Mesendoderm (in vitro differentiated cells): ENCODE measurements around the gene IL17REL.

Source experiments
- DNase-seq: peaks from one replicate; pipeline ENCODE4 v3.0.0; 2013
- H2AK5ac ChIP-seq: 2 replicates; pipeline ENCODE4 v1.6.1; 2013; ENCODE audit warnings: low read length, inconsistent platforms
- H2BK120ac ChIP-seq: 2 replicates; pipeline ENCODE4 v1.6.1; 2013; ENCODE audit warnings: low read depth, mild to moderate bottlenecking, low read length, moderate library complexity, mixed read lengths
- H2BK15ac ChIP-seq: replicated peaks from 2 replicates; pipeline ENCODE4 v1.6.1; 2013; ENCODE audit warnings: low read depth, mild to moderate bottlenecking, moderate library complexity
- H2BK5ac ChIP-seq: 2 replicates; pipeline ENCODE4 v1.6.1; 2013; ENCODE audit warnings: low read length, inconsistent platforms
- H3K18ac ChIP-seq: 2 replicates; pipeline ENCODE4 v1.6.1; 2013; ENCODE audit warnings: mild to moderate bottlenecking, low read length, mixed read lengths
- H3K23ac ChIP-seq: one replicate; pipeline ENCODE4 v1.6.1; 2013; ENCODE audit warnings: low read length
- H3K27ac ChIP-seq: 2 replicates; pipeline ENCODE4 v1.5.1; 2013; ENCODE audit warnings: low read depth, mild to moderate bottlenecking, inconsistent platforms, low read length, moderate library complexity
- H3K27me3 ChIP-seq: 2 replicates; pipeline ENCODE4 v1.6.1; 2013; ENCODE audit warnings: low read length, control low read depth, mild to moderate bottlenecking, inconsistent platforms; ENCODE audit not compliant: insufficient read depth, poor library complexity
- H3K36me3 ChIP-seq: 2 replicates; pipeline ENCODE4 v1.6.1; 2013; ENCODE audit warnings: low read length, inconsistent platforms; ENCODE audit not compliant: control insufficient read depth, insufficient read depth
- H3K4ac ChIP-seq: one replicate; pipeline ENCODE4 v1.6.1; 2013; ENCODE audit warnings: low read depth, mild to moderate bottlenecking, low read length, moderate library complexity
- H3K4me1 ChIP-seq: 2 replicates; pipeline ENCODE4 v1.6.1; 2013; ENCODE audit warnings: low read depth, low read length, inconsistent platforms; ENCODE audit not compliant: control insufficient read depth
- H3K4me2 ChIP-seq: 2 replicates; pipeline ENCODE4 v1.6.1; 2013; ENCODE audit warnings: low read length
- H3K4me3 ChIP-seq: 2 replicates; pipeline ENCODE4 v1.5.1; 2013; ENCODE audit warnings: mild to moderate bottlenecking, low read length
- H3K56ac ChIP-seq: one replicate; pipeline ENCODE4 v1.6.1; 2013; ENCODE audit warnings: low read length
- H3K79me1 ChIP-seq: 2 replicates; pipeline ENCODE4 v1.6.1; 2013; ENCODE audit warnings: low read length, inconsistent platforms
- H3K79me2 ChIP-seq: 2 replicates; pipeline ENCODE4 v1.6.1; 2013; ENCODE audit warnings: mild to moderate bottlenecking, low read length; ENCODE audit not compliant: control insufficient read depth, insufficient read depth
- H3K9ac ChIP-seq: 2 replicates; pipeline ENCODE4 v1.6.1; 2013; ENCODE audit warnings: low read length, inconsistent platforms
- H4K5ac ChIP-seq: one replicate; pipeline ENCODE4 v1.6.1; 2013; ENCODE audit warnings: low read length
- H4K8ac ChIP-seq: one replicate; pipeline ENCODE4 v1.6.1; 2013; ENCODE audit warnings: low read depth, mild to moderate bottlenecking, control low read depth, low read length, moderate library complexity
- WGBS: extraction: QIAGEN DNeasy Blood & Tissue Kit; methylation state at CpG from one replicate; pipeline ENCODE4 v1.1.7; 2013; ENCODE audit warnings: low lambda C conversion rate, missing lambda C conversion rate; ENCODE audit not compliant: insufficient coverage; ENCODE audit errors: extremely low coverage; 5-methylcytosine and 5-hydroxymethylcytosine counted together

The IL17REL gene

GRCh38 chr22:50032941-50033601, 20.5 kb upstream of the IL17REL start:
- H2AK5ac ChIP-seq, result no peak overlapping the region
- no peak overlapping the region for H3K4me2 ChIP-seq
- no peak overlapping the region for H3K23ac ChIP-seq
- no peak overlapping the region for H2BK120ac ChIP-seq
- H3K79me1 ChIP-seq, result no peaks in the 10 kb centered on the region
- no peak overlapping the region for H2BK15ac ChIP-seq
- H3K56ac ChIP-seq, result no peak overlapping the region
- no peaks in the 10 kb centered on the region for H3K4me1 ChIP-seq
- no peaks in the 10 kb centered on the region for H3K27me3 ChIP-seq
- H3K4ac ChIP-seq, result no peak overlapping the region
- DNase-seq, result no peak
- no peak overlapping the region for H4K5ac ChIP-seq
- no peak overlapping the region for H3K18ac ChIP-seq
- no peak overlapping the region for H3K4me3 ChIP-seq
- H3K9ac ChIP-seq, result no peak overlapping the region
- no peak overlapping the region for H4K8ac ChIP-seq
- H3K36me3 ChIP-seq, result no peaks in the 10 kb centered on the region
- no peak overlapping the region for H2BK5ac ChIP-seq
- no CpG with 5 or more reads among the region's 23 CpGs for WGBS
- no peak overlapping the region for H3K27ac ChIP-seq
- H3K79me2 ChIP-seq, result no peaks in the 10 kb centered on the region

DNA sequence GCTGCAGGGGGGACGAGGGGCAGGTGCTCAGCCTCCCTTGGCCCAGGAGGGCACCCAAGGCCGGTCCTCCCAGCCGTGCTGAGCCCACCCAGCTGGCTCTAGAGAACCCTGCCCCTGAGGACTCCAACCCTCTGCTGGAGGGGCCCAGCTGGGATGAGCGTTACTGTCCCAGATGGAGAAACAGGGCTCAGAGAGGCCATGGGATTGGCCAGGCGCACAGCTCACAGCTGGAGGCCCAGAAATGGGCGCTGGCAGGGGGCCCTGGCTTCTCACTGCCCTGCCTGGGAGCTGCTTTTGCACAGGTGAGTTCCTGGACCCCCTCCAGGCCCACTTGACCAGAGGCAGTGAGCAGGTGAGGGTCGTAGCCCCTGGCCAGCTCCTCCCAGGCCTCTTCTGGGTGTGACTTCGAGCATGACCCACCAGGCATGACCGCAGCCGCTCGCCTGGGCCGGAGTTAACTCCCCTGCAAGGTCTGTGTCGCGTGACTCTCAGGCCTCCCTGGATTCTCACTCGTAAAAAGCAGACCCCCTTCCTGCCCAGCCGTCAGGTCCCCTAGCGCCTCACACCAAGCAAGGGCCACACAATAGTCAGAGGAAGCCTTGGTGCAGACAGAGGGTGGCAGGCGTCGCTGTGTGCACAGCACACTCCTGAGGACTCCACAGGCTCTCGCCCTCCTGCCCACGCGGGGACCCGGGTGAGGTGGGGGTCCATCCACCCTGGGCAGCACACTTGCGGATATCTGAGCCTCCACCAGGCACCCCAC, 19.7 kb upstream of the IL17REL start:
- Histone ChIP-seq H4K5ac (no peak overlapping the region), H3K23ac (no peak overlapping the region), H2BK5ac (no peak overlapping the region), H3K79me1 (no peaks in the 10 kb centered on the region), H3K18ac (no peak overlapping the region), H3K36me3 (no peaks in the 10 kb centered on the region), H3K4me3 (no peak overlapping the region), H2BK120ac (no peak overlapping the region), H4K8ac (no peak overlapping the region), H3K27me3 (no peaks in the 10 kb centered on the region), H2AK5ac (no peak overlapping the region), H3K4me2 (no peak overlapping the region), H3K79me2 (no peaks in the 10 kb centered on the region), H3K27ac (no peak overlapping the region), H3K9ac (no peak overlapping the region), H3K4me1 (no peaks in the 10 kb centered on the region), H3K56ac (no peak overlapping the region), H2BK15ac (no peak overlapping the region), H3K4ac (no peak overlapping the region)
- no CpG with 5 or more reads among the region's 24 CpGs for WGBS
- no peak for DNase-seq

DNA sequence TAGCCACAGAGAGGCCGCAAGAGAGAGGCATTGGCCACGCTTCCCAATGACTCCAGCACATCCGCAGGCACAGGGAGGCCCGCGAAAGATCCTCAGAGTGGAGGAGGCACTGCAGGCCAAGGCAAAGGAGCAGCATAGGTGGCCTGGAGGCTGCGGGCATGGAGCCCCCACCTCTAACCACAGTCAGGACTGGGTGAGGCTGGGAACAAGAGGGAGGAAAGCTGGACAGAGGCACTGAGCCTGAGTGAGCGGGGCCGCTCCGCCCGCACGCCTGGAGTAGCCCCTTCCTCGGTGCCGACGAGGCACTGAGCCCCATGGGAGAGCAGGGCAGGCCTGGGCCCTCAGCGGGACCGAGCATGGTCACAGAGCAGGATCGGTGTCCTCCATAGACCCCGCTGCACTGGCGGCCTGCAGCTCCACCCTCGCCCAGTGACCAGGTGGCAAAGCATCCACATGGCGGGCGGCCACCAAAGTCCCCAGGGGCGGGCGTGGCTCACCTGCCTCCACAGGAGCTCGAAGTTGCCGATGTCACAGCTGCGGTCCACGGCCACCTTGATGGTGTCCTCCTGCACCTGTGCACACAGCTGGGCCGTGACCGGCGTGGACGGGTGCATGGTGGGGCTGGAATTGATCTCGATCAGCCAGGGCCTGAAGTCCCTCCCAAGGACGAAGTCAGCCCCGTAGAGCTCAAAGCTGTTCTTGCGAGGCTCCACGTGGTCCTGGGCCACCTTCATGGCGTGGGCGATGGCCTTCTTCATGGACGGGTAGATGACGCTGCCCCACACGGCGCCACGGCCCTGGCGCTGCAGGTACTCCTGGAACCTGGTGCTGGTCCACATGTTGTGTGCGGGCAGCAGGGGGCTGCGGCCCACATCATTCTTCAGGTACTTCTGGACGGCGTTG, 18.9 kb upstream of the IL17REL start:
- Histone ChIP-seq H4K8ac (no peak overlapping the region), H2BK120ac (no peak overlapping the region), H3K56ac (no peak overlapping the region), H3K79me1 (no peaks in the 10 kb centered on the region), H3K79me2 (no peaks in the 10 kb centered on the region), H3K27ac (no peak overlapping the region), H3K4me3 (no peak overlapping the region), H3K36me3 (no peaks in the 10 kb centered on the region), H2BK15ac (no peak overlapping the region), H2BK5ac (no peak overlapping the region), H3K9ac (no peak overlapping the region), H3K4me1 (no peaks in the 10 kb centered on the region), H3K4me2 (no peak overlapping the region), H2AK5ac (no peak overlapping the region), H3K27me3 (no peaks in the 10 kb centered on the region), H3K4ac (no peak overlapping the region), H4K5ac (no peak overlapping the region), H3K18ac (no peak overlapping the region), H3K23ac (no peak overlapping the region)
- no peak for DNase-seq
- WGBS, result no CpG with 5 or more reads among the region's 49 CpGs

GRCh38 chr22:50030297-50031188, 18.0 kb upstream of the IL17REL start:
- H2BK120ac ChIP-seq, result no peak overlapping the region
- no peak overlapping the region for H2BK15ac ChIP-seq
- H3K4me3 ChIP-seq, result no peak overlapping the region
- no peak overlapping the region for H3K27ac ChIP-seq
- H3K9ac ChIP-seq, result no peak overlapping the region
- no peak overlapping the region for H3K18ac ChIP-seq
- no peaks in the 10 kb centered on the region for H3K79me1 ChIP-seq
- no peak overlapping the region for H4K5ac ChIP-seq
- no peak overlapping the region for H2BK5ac ChIP-seq
- H3K36me3 ChIP-seq, result no peaks in the 10 kb centered on the region
- H3K4me1 ChIP-seq, result no peaks in the 10 kb centered on the region
- no peak overlapping the region for H3K4me2 ChIP-seq
- peak; percentile 71 for DNase-seq
- no peak overlapping the region for H2AK5ac ChIP-seq
- no peak overlapping the region for H4K8ac ChIP-seq
- H3K79me2 ChIP-seq, result no peaks in the 10 kb centered on the region
- no CpG with 5 or more reads among the region's 52 CpGs for WGBS
- no peaks in the 10 kb centered on the region for H3K27me3 ChIP-seq
- no peak overlapping the region for H3K4ac ChIP-seq
- H3K23ac ChIP-seq, result no peak overlapping the region
- H3K56ac ChIP-seq, result no peak overlapping the region
